ENCODE measurements around the gene IQSEC2.

DNA sequence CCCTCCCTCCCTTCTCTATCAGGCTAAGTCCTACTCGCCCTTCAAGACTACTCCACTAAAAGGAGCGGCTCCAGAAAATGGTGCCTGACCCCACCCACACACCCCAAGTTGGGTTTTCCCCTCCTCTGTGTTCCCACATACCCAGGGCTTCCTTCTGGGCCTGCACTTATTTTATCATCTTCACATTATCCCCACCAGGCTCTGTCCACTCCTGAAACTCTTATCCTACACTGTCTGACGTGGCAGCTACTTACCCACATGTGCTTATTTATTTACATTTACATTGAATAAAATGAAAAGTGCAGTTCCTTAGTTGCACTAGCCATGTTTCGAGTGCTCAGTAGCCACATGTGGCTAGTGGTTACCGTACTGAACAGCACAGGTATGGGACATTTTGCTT is 51.3 kb downstream of the IQSEC2 start:
- TF ChIP-seq, protein P1, sequence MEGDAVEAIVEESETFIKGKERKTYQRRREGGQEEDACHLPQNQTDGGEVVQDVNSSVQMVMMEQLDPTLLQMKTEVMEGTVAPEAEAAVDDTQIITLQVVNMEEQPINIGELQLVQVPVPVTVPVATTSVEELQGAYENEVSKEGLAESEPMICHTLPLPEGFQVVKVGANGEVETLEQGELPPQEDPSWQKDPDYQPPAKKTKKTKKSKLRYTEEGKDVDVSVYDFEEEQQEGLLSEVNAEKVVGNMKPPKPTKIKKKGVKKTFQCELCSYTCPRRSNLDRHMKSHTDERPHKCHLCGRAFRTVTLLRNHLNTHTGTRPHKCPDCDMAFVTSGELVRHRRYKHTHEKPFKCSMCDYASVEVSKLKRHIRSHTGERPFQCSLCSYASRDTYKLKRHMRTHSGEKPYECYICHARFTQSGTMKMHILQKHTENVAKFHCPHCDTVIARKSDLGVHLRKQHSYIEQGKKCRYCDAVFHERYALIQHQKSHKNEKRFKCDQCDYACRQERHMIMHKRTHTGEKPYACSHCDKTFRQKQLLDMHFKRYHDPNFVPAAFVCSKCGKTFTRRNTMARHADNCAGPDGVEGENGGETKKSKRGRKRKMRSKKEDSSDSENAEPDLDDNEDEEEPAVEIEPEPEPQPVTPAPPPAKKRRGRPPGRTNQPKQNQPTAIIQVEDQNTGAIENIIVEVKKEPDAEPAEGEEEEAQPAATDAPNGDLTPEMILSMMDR (conservative IDR thresholded peaks at IDR 0.05; ENCODE audit: low read depth, low read length): no peak
- TF ChIP-seq RCOR1 (IDR thresholded peaks at IDR 0.05; ENCODE audit: insufficient replicate concordance, low read length) (no peak), MAZ (IDR thresholded peaks at IDR 0.05; ENCODE audit: borderline replicate concordance, low read depth, low read length) (no peak), SMC3 (IDR thresholded peaks at IDR 0.05; ENCODE audit: low read depth, low read length) (no peak), BHLHE40 (IDR thresholded peaks at IDR 0.05; ENCODE audit: low read depth, low read length) (no peak), RAD21 (IDR thresholded peaks at IDR 0.05; ENCODE audit: low read length) (no peak)
- TF ChIP-seq, protein P2, sequence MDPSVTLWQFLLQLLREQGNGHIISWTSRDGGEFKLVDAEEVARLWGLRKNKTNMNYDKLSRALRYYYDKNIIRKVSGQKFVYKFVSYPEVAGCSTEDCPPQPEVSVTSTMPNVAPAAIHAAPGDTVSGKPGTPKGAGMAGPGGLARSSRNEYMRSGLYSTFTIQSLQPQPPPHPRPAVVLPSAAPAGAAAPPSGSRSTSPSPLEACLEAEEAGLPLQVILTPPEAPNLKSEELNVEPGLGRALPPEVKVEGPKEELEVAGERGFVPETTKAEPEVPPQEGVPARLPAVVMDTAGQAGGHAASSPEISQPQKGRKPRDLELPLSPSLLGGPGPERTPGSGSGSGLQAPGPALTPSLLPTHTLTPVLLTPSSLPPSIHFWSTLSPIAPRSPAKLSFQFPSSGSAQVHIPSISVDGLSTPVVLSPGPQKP (IDR thresholded peaks at IDR 0.05; ENCODE audit: borderline replicate concordance, low read depth, low read length): no peak
